ENCODE data around the gene RBBP8NL.

DNA sequence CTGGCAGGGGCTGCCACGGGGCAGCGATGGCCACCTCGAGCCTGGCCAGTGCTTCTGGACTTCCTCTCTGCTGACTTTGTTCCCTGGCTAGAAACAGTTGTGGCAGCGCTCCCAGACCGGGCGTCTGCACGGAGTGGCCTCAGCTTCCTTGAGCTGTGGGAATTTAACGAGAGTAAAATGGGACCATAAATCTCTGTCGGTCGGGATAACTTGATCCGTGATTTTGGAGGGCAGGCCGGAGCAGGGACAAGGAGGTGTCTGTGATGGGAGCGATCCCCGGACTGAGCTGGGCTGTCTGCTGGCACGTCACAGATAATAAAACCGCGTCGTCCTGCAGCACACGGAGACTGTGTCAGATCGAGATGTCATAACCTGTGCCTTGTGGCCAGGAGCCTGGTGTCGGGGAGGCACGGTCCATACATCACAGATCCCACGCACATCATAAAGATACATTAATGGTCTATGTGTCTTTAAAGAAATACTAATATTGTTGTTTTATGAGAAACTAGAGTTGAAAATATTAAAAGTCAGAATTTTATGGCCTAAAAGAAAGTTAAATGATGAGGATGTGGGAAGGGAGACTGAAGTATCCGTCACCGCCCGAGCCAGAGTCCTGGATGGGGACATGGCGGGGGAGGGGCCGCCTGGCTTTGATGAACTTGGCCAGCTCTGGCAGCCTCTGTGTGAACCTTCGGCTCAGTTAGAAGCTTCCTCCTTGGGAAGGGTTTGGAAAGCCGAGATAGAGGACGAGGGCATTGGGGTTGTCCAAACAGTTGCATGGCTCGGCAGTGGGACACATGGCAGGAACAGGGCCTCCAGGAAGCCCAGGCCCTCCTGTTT lies 6.5 kb upstream of the RBBP8NL start:
- TF ChIP-seq CTCF (IDR thresholded peaks at IDR 0.05; ENCODE audit: low read length) (no peak), EZH2 (IDR thresholded peaks at IDR 0.05; ENCODE audit: borderline replicate concordance, low read length) (no peak)

Data from OCI-LY1 (cell line).